Measurements from ENCODE around the gene LOXL1. TPM values are rescaled to one million over a fixed set of nuclear protein-coding genes. Genes with fewer than 3 reads are reported as not detected.

LOXL1 gene
- total and polyA plus RNA-seq, 4 donors = 0.67 to 2.0 (median 1.4) TPM; not detected in 1

GRCh38 chr15:73884159-73884558 is 42.1 kb upstream of the LOXL1 start (continued):
- TF ChIP-seq REST (IDR thresholded peaks at IDR 0.05) (no peak), FOXA1 (IDR thresholded peaks at IDR 0.05) (no peak), ATF3 (IDR thresholded peaks at IDR 0.05) (no peak), NR2F2 (IDR thresholded peaks at IDR 0.05) (no peak), EGR1 (IDR thresholded peaks at IDR 0.05; ENCODE audit: low read depth in 2 of 2) (no peak), SP1 (IDR thresholded peaks at IDR 0.05) (no peak), GABPA (IDR thresholded peaks at IDR 0.05 in 1 of 2, conservative IDR thresholded peaks at IDR 0.05 in 1 of 2) (no peak), YY1 (IDR thresholded peaks at IDR 0.05) (no peak), RAD21 (IDR thresholded peaks at IDR 0.05) (no peak), HNF4G (IDR thresholded peaks at IDR 0.05) (no peak), HNF4A (conservative IDR thresholded peaks at IDR 0.05) (no peak)

- WGBS = 87% methylated on average over 9 of the region's 9 CpGs
- no peaks in the 10 kb centered on the region for H3K4me1 ChIP-seq (ENCODE audit: control insufficient read depth in 4 of 4, insufficient read depth in 4 of 4, low read length in 3 of 4)
- no peaks in the 10 kb centered on the region for H3K9me3 ChIP-seq (ENCODE audit: control insufficient read depth in 4 of 4, low read length in 3 of 4)
- H3K27ac ChIP-seq (ENCODE audit: low read depth in 1 of 2, low read length in 2 of 2) = no peak overlapping the region
- H3K9ac ChIP-seq (ENCODE audit: low read depth in 1 of 2, low read length in 2 of 2) = no peak overlapping the region
- DNase-seq (ENCODE audit: low spot score) = no peak
- TF ChIP-seq ATF3 (IDR thresholded peaks at IDR 0.05) (no peak), RXRA (IDR thresholded peaks at IDR 0.05) (no peak), CTCF (IDR thresholded peaks at IDR 0.05; ENCODE audit: low read depth, low read length, missing input control) (no peak), TAF1 (conservative IDR thresholded peaks at IDR 0.05) (no peak), FOXA1 (IDR thresholded peaks at IDR 0.05) (no peak), SP1 (IDR thresholded peaks at IDR 0.05) (no peak), YY1 (IDR thresholded peaks at IDR 0.05) (no peak), HNF4G (IDR thresholded peaks at IDR 0.05) (no peak), FOXA2 (IDR thresholded peaks at IDR 0.05) (no peak), JUND (IDR thresholded peaks at IDR 0.05) (no peak), NR2F2 (IDR thresholded peaks at IDR 0.05) (no peak), MAX (IDR thresholded peaks at IDR 0.05) (no peak), ZBTB33 (IDR thresholded peaks at IDR 0.05) (no peak)
- H3K4me3 ChIP-seq (ENCODE audit: low read depth in 1 of 3, low read length in 3 of 3) = no peak overlapping the region
- peaks cover 0 to 2% (median under 1%) of the 10 kb centered on the region in 4 donors for H3K27me3 ChIP-seq (ENCODE audit: control insufficient read depth in 4 of 4, insufficient read depth in 4 of 4, low read length in 3 of 4)
- H3K36me3 ChIP-seq (ENCODE audit: control insufficient read depth in 4 of 4, insufficient read depth in 3 of 4, low read depth in 1 of 4, low read length in 3 of 4) = no peaks in the 10 kb centered on the region
Measured at GRCh38 chr15:73885954-73886700, 40.1 kb upstream of the LOXL1 start.

Data from liver (tissue), 9 donors.